ENCODE data around the gene WASF1. TPM values are rescaled to one million over a fixed set of nuclear protein-coding genes. Genes with fewer than 3 reads are reported as not detected.

Gene WASF1
- polyA plus RNA-seq, 1 experiment = 19.5 TPM

GRCh38 chr6:110064744-110065524 is 114.5 kb downstream of the WASF1 start:
- CTCF ChIA-PET = interaction anchor here (1.2 kb wide), 1 partner anchor 26 kb away, joined by 3 read pairs; no protein-coding TSS in a partner anchor
- H3K27me3 ChIP-seq (ENCODE audit: control insufficient read depth, insufficient read depth, low read length) = peaks cover 11% of the 10 kb centered on the region
- POLR2A ChIA-PET = no interaction called here

GRCh38 chr6:110063594-110064263 is 115.7 kb downstream of the WASF1 start:
- TF ChIP-seq CTCF (IDR thresholded peaks at IDR 0.05; ENCODE audit: insufficient read depth, low read depth, low read length) = no peak
- DNase-seq (ENCODE audit: low read depth) = no peak
- no peaks in the 10 kb centered on the region for H3K36me3 ChIP-seq (ENCODE audit: control insufficient read depth, insufficient read depth, low read length)
- ChIA-PET CTCF (interaction anchor here (1.2 kb wide), 1 partner anchor 24 kb away, joined by 3 read pairs; no protein-coding TSS in a partner anchor), POLR2A (interaction anchor here (0.6 kb wide), 1 partner anchor 435 kb away, joined by 3 read pairs; no protein-coding TSS in a partner anchor)
- no peak overlapping the region for H3K4me3 ChIP-seq (ENCODE audit: low read depth, low read length)
- peaks cover 10% of the 10 kb centered on the region for H3K27me3 ChIP-seq (ENCODE audit: control insufficient read depth, insufficient read depth, low read length)

More at GRCh38 chr6:110064744-110065524, 114.5 kb downstream of the WASF1 start:
- TF ChIP-seq CTCF (IDR thresholded peaks at IDR 0.05; ENCODE audit: insufficient read depth, low read depth, low read length) = no peak
- no peak for DNase-seq (ENCODE audit: low read depth)
- Histone ChIP-seq H3K36me3 (ENCODE audit: control insufficient read depth, insufficient read depth, low read length) (no peaks in the 10 kb centered on the region), H3K4me3 (ENCODE audit: low read depth, low read length) (no peak overlapping the region)

DNA sequence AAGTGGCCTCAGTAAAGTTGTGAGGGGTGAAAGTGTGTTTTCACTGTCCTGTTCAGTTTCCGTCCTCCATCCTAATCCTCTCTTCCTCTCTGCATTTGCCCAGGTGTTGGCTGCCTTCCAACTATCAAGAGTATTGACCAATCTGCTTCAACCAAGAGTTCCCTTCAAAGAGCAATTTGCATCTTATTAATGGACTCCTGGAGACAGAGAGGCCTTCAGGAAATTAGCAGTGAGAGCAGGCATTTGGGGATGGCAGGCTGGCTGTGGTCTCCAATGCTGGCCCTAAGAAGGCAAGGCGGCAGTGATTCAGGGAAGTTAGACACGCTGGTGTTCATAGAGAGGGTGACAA is 124.1 kb downstream of the WASF1 start:
- CTCF ChIA-PET = interaction anchor here (1.2 to 4.4 kb wide), 3 partner anchors 16 to 350 kb away, joined by 3 to 15 read pairs (median 9); no protein-coding TSS in a partner anchor
- DNase-seq (ENCODE audit: low read depth) = no peak
- no peak for TF ChIP-seq CTCF (IDR thresholded peaks at IDR 0.05; ENCODE audit: insufficient read depth, low read depth, low read length)

GRCh38 chr6:110054664-110055386 is 124.6 kb downstream of the WASF1 start:
- no peaks in the 10 kb centered on the region for H3K36me3 ChIP-seq (ENCODE audit: control insufficient read depth, insufficient read depth, low read length)
- no peak for TF ChIP-seq CTCF (IDR thresholded peaks at IDR 0.05; ENCODE audit: insufficient read depth, low read depth, low read length)
- ChIA-PET POLR2A (no interaction called here), CTCF (interaction anchor here (0.6 to 4.4 kb wide), 10 partner anchors 11 to 441 kb away, joined by 3 to 15 read pairs (median 6); no protein-coding TSS in a partner anchor)
- no peak for DNase-seq (ENCODE audit: low read depth)
- peaks cover 6% of the 10 kb centered on the region for H3K27me3 ChIP-seq (ENCODE audit: control insufficient read depth, insufficient read depth, low read length)
- H3K4me3 ChIP-seq (ENCODE audit: low read depth, low read length) = no peak overlapping the region

More for the DNA sequence above, 124.1 kb downstream of the WASF1 start:
- POLR2A ChIA-PET = no interaction called here
- no peak overlapping the region for H3K4me3 ChIP-seq (ENCODE audit: low read depth, low read length)
- peaks cover 7% of the 10 kb centered on the region for H3K27me3 ChIP-seq (ENCODE audit: control insufficient read depth, insufficient read depth, low read length)
- no peaks in the 10 kb centered on the region for H3K36me3 ChIP-seq (ENCODE audit: control insufficient read depth, insufficient read depth, low read length)
